GM19455 (cell line): Measurements from ENCODE around the gene TCP11L2.

Experiments used
- ATAC-seq: cut with Tn5 transposase; IDR thresholded peaks from one replicate; pipeline ENCODE4 v1.9.1; 2021; ENCODE audit not compliant: unreplicated experiment

The TCP11L2 gene

GRCh38 chr12:106302401-106303201 is at the start of gene TCP11L2:
TSS of gene TCP11L2 (plus strand) at chr12:106302733. CDS start at chr12:106311076, 8,343 bp downstream.
- ATAC-seq = peak; percentile 68

GRCh38 chr12:106254724-106255123 is 47.8 kb upstream of the TCP11L2 start:
- ATAC-seq = no peak

DNA sequence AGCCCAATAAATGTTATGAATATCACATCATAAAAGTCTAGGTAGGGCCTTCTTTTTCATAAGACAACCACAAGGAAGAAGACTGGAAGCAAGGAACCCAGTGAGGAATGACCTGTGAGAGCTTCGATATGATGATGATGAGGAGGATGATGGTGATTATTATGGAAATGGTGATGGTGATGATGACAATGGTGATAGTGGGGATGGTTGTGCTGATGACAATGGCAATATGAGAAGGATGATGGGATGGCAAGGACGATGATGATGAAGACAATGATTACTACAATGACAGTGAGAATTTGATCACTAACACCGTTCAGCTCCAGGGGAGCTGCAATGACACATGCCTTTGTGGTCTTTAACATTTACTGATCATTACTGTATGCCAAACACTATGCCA is 47.0 kb upstream of the TCP11L2 start:
- no peak for ATAC-seq

DNA sequence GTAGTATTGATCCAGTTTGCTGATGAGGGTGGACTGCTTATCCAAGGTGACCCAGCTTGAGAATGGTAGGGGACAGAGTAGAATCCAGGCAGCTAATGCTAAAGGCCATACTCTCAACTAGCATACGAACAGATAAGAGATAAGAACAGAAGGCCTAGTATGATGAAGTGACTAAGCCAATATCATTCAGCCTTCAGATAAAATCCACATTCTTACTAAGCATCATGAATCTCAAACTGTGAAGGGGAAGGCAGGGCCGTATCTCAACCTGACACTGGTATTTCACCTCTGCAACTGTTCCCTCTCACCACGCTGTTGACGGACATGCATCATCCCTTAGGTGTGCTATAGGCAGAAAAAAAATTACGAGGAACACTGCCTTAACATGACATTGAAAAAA is 46.6 kb upstream of the TCP11L2 start:
- no peak for ATAC-seq

DNA sequence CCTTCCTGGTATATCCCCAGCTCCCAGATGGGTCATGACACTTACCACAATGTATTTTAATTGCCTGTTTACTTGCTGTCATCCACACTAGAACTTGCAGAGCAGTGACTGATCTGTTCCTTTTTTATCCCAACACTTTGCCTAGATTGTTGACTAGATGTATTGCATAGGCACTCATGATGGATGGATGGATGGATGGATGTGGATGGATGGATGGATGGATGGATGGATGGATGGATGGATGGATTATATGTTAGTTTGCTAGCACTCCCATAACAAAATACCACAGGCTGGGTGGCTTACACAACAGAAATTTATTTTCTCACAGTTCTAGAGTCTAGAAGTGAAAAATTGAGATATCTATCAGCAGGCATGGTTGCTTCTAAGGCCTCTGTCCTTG is 46.0 kb upstream of the TCP11L2 start:
- ATAC-seq = no peak

GRCh38 chr12:106258226-106258625 is 44.3 kb upstream of the TCP11L2 start:
- ATAC-seq = no peak

DNA sequence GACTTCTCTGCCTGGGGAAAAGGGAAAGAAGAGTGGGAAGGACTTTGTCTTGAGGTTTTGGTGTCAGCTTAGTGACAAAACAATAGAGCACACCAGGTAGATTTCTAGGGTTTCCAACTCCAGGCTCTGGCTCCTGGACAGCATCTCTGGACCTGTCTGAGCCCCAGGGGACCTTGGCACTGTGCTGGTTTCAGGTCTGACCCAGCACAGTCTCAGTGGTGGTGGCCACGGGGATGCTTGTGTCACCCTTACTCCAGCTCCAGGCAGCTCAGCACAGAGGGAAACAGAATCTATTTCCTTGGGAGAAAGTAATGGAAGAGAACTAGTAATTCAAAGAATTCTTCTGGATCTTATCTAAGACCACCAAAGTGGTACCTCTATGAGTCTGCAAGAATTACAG is 43.6 kb upstream of the TCP11L2 start:
- no peak for ATAC-seq

- ATAC-seq = no peak
These were observed 37.4 kb upstream of the TCP11L2 start for GRCh38 chr12:106265116-106265515.

DNA sequence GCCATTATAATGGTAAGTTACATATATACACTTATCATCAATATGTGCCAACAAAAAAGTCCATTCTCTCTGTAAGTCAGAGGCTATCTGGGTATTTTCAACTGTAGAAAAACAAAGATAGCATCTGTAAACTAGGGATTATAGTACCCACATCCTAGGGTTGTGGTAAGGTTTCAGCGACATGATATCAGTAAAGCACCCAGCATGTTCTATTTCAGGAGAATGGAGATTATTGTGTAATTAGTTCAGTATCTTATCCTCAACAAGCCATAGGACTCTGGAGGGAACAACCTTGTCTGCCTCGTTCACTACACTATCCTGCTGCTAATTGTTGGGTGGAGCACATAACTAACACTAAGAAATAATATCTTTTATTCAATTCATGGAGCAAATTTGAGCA is 35.0 kb upstream of the TCP11L2 start:
- ATAC-seq = no peak

GRCh38 chr12:106269150-106269771 is 33.3 kb upstream of the TCP11L2 start:
- ATAC-seq = no peak

DNA sequence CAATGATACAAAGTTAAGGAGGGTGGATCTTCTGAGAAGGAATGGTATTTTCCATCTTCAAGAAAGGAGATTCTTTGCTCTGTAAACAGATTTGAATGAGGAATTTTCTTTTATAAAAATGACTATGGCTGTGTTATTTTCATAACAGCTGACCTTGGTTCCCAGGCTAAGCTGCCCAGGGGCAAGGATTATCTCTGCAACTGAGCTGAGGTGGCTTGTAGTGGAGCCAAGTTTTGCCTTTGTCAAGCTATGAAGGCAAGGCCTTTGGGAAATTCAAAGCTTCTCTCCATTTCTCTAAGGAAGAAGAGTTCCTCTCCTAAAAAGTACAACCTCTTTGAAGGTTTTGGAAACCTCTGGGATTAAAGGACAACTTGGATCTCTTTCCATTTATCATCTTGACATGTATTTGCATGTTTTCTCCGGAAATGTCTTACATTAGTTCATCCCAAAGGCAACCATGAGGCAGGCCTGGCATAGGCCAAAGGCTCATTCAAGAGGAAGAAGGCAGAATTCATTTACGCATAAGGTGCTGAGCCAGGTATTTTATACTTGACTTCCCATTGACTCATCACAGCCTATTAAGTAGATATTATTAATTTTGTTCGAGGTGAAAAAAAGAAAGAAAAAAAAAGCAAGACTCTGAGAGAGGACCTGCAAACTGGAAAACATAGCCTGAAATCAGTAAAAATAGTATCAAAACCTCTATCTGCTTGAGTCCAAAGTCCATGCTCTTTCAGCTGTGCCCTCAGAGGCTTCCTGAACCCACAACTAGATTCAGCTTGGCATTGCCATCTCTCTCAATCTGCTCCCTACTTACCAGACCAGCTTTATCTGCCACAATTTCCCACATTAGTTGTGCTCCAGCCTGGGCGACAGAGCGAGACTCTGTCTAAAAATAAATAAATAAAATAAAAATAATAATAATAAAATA is 30.7 kb upstream of the TCP11L2 start:
- ATAC-seq = no peak

GRCh38 chr12:106273491-106273890 is 29.0 kb upstream of the TCP11L2 start:
- no peak for ATAC-seq

DNA sequence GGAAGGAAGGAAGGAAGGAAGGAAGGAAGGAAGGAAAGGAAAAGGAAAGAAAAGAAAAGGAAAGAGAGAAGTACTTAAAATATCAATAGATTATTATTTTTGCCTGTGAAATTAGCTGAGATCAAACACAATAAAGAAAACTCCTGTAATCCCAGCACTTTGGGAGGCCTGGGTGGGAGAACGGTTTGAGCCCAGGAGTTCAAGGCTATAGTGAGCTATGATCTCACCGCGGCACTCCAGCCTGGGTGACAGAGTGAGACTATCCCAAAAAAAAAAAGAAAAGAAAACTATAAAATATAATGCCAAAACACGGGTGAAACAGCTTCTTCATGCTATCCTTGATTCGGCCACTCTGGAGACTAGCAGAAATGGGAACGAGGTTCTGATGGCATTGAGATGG is 28.5 kb upstream of the TCP11L2 start:
- no peak for ATAC-seq

GRCh38 chr12:106274575-106275121 is 27.9 kb upstream of the TCP11L2 start:
- no peak for ATAC-seq

DNA sequence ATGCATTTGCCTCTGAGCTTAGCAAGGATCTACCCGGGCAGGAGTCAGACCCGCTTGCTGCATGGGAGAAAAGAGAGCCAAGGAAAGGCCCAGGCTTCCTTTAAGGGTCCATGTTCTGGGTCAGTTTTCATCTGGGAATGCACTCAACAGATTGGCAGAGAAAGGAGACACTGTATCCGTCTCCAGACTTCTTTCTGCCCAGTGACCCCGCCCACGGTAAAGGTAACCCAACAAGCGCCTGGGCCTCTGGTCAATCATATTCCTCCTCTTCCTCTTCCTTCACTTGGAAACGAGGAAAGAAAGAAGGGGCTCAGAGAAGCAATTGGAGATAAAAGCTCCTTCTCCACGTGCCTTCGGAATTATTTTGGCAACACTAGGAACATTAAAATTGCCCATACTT is 27.1 kb upstream of the TCP11L2 start:
- no peak for ATAC-seq

GRCh38 chr12:106276032-106276740 is 26.3 kb upstream of the TCP11L2 start:
- peak; percentile 74 for ATAC-seq

GRCh38 chr12:106280106-106280505 is 22.4 kb upstream of the TCP11L2 start:
- ATAC-seq = no peak

GRCh38 chr12:106281056-106281782 is 21.3 kb upstream of the TCP11L2 start:
- no peak for ATAC-seq

GRCh38 chr12:106281804-106282203 is 20.7 kb upstream of the TCP11L2 start:
- no peak for ATAC-seq
